Adrenal gland (tissue), 5 donors: ENCODE results near the gene PRKD1.

Experiments
- CTCF ChIP-seq, 6 experiments: fragments of 450-650 bp in 4 of 6; fragments of 200-600 bp in 2 of 6; sonication (generic) in 1 of 6; IDR thresholded peaks; 1 replicate in 5 of 6; 2 replicates in 1 of 6; pipeline versions ENCODE4 v1.5.1 to v1.8.0; 2016 to 2021; ENCODE audit warnings: antibody characterized with exemption in 6 of 6, mild to moderate bottlenecking in 2 of 6, moderate library complexity in 1 of 6
- POLR2A ChIP-seq, 2 donors: fragments of 450-650 bp; IDR thresholded peaks; one replicate each; pipeline ENCODE4 v1.6.1; 2017; ENCODE audit warnings: antibody characterized with exemption in 2 of 2, mild to moderate bottlenecking in 2 of 2, moderate library complexity in 1 of 2
- donor health status: DM: no; HTN: no; CAD: no.

GRCh38 chr14:29627137-29627536 lies 300.5 kb downstream of the PRKD1 start:
- TF ChIP-seq POLR2A (IDR thresholded peaks at IDR 0.05) = no peak
- no peak for TF ChIP-seq CTCF (IDR thresholded peaks at IDR 0.05)
